GM12892 (cell line): ENCODE data around the gene PAPPA.

ENCODE experiments used
- POLR2A ChIP-seq: IDR thresholded peaks from 2 replicates; pipeline ENCODE4 v1.6.1; 2011; ENCODE audit warnings: low read depth, low read length, control low read depth
- POLR2AphosphoS5 ChIP-seq: IDR thresholded peaks from 2 replicates; pipeline ENCODE4 v1.6.1; 2011; ENCODE audit warnings: low read depth, low read length, control low read depth
- TAF1 ChIP-seq: IDR thresholded peaks from 2 replicates; pipeline ENCODE4 v1.6.1; 2011; ENCODE audit warnings: low read depth, mild to moderate bottlenecking, control low read depth, low read length, borderline replicate concordance

DNA sequence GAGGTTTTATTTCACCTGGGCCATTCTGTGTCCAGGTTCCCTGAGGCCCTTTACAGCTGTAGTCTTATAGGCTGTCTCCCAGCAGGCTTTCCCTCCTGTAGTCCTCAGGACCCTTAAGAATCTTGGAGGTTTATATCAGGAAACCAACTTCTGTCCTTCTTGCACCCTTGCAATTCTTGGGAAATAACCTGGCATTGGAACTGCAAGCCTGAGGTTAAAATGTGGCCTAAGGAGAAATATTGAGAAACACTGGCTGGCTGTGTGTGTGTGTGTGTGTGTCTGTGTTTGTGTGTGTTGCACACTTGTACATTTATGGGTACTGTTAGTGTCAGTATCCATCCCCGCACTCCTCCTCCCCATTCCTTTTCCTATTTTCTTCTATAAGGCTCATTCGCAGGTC is 168.9 kb downstream of the PAPPA start:
- no peak for TF ChIP-seq POLR2A
- no peak for TF ChIP-seq POLR2AphosphoS5
- TF ChIP-seq TAF1: no peak
